RKO (cell line): Measurements from ENCODE around the gene THADA.

ENCODE experiments used
- DNase-seq: peaks from one replicate; pipeline ENCODE4 v3.0.0-alpha.2; 2016; ENCODE audit warnings: low spot score

THADA gene

GRCh38 chr2:43493954-43494353, 101.9 kb downstream of the THADA start:
- no peak for DNase-seq

DNA sequence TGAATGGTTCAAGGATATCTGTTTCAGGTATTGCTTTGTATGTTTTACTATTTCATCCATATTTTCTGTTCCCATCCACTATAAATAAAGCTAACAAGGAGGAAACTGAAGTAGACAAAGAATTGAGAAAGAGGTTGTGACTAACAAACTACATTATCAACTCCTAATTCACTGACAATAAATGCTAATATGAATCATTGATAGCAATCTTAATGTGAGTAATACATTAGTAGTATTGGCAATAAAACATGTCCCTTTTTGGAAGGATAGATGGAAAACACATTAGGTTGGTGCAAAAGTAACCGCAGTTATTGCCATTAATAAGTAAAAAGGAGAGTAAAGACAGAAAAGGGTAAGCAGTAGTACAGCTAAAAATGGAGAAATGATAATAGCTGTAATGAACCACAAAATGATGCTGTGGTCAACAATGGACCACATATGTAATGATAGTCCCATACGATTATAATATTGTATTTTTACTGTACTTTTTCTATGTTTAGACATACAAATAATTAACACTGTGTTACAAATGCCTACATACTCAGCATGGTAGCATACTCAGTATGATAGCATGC, 104.7 kb downstream of the THADA start:
- no peak for DNase-seq

- no peak for DNase-seq
These were observed 105.5 kb downstream of the THADA start for GRCh38 chr2:43490252-43490786.

- DNase-seq = no peak
These were observed 107.1 kb downstream of the THADA start for GRCh38 chr2:43488737-43489136.

GRCh38 chr2:43486603-43487002, 109.2 kb downstream of the THADA start:
- DNase-seq = no peak

DNA sequence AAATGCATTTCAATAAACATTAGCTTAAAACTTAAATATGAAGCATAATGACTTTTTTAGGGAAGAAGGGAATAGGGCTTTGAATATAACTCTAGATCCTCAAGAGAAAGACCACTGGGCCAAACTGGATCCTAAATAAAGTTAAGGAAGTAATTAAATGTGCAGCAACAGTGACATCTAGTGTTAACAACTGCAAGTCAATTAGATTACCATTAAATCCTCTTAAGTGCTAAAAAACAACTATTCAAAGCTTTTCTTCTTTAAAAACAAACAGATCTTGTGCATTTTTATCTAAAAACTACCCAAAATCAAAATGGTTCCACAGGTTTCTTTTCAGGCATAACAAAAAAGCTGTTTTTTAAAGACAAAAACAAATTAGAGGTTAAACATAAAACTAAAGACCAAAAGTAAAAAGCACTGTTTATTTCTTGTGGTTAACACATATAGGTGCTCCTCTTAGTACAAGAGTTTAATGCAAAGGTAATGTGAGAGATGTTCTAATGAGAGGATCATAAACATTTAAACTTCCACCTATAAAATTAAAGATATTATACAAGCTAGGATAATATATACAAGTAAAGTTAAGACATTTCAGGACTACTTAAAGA, 111.4 kb downstream of the THADA start:
- DNase-seq = peak; percentile 84

DNA sequence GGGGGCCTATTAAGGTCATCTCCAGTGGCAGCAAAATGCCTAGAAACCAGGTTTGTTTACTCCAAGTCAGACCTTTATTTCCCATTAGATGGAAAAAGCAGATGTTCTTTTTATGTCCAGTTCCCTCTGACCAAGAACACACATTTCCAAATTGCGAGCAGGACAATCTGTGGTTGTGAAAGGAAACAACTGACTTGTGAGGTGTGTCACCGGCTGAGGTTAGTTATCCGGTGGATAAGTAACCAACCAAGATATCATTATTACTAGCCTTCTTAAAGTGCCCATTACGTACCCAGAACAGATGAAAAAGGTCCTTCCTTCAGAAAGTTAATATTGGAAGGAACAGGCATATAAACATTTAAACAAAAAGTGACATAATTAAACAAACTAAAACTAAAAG, 112.9 kb downstream of the THADA start:
- DNase-seq = no peak

- DNase-seq = no peak
These were observed 113.8 kb downstream of the THADA start for GRCh38 chr2:43481927-43482542.

DNA sequence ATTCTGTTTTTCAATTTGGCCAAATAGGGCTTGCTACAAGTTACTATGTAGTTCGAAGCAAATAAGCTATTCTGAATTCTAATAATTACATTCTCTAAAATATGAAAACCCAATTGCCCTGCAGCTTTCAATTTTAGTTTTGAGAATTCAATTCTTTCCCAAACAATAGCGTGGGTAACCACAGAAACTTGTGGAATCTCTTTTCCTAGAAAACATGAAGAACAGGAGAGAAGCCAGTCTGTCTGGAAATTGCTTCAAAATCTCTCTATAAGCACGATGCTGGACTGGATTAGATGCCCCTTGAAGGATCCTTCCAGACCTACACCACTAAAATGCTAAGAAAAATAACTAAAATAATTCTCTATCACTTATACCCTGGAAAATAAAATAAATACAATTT, 115.0 kb downstream of the THADA start:
- no peak for DNase-seq

DNA sequence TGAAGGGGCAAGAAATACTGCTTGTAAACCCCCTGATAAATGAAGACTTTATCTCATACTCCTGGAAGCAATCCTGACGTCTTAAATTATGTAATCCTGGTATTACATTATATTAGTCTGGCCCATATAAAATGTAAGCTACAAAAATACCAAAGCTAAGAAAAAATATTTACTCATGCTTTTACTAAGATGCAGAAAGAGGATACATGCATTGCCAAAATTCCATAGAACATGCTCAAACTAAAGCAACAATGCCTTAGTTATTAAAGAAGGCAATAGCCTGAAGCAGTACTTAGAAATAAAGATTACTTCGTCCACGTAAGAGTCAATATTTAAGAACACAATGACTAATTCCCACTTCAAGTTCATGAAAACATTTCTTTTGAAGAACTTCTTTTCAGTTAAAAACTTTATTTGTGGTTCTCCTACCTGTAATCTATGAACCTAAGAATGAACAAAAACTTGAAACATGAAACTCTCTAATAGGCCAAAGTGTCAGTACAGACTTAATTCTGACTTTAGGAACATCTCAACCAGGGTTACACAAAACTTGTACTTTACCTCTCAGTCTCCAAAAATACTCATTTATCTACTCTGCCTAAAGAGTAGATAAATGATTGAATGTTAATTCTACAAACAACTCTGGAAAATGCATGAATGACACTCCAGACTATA, 117.3 kb downstream of the THADA start:
- no peak for DNase-seq

DNA sequence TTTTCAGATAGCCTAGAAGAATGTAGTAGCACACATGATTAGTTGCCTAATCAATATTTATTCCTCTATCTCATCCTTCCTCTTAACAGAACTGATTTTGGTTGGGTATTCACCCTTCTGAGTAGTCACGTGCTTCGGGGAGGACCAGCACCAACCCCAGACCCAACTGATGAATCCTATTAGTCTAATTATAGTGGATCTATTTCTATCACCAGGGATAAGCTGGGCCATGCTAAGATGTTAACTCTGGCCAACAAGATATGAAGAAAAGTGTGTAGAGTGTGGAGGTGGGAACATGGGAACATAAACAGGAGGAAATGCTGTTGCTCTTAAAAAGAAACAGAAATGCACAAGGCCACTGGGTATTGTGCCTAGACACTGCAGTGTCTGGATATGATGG, 119.9 kb downstream of the THADA start:
- DNase-seq = no peak

GRCh38 chr2:43475137-43475846, 120.5 kb downstream of the THADA start:
- no peak for DNase-seq

DNA sequence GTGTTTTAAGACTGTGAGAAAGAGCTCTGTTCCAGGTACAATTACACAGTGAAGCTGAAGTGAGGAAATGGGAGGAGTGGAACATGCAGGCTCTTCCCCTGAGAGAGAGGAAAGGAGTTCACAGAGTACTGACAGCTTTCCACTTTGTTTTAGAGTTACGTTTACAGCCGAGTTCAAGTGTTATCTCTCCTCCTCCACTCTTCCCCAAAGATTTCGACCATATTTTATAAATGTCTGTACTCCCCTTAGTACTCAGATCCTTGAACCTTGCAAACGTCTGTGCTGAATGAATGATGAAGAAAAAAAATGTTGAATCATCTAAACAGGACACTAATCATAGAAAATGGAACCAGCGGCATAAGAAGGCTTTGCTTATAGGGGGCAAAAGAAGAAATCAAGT, 121.6 kb downstream of the THADA start:
- no peak for DNase-seq

DNA sequence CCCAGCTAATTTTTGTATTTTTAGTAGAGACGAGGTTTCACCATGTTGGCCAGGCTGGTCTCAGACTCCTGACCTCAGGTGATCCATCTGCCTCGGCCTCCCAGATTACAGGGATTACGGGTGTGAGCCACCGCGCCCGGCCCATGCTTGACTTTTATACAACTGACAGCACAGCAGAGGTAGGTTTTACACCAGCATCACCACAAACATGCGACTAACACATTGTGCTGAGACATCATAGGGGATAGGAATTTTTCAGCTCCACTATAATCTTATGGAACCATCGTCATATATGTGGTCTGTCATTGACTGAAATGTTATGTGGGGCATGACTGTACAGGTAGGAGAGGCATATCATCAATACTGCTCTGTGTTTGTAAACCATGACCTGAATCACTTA, 122.1 kb downstream of the THADA start:
- DNase-seq = no peak

GRCh38 chr2:43472527-43473194, 123.2 kb downstream of the THADA start:
- no peak for DNase-seq

GRCh38 chr2:43469713-43470112, 126.1 kb downstream of the THADA start:
- DNase-seq = no peak

DNA sequence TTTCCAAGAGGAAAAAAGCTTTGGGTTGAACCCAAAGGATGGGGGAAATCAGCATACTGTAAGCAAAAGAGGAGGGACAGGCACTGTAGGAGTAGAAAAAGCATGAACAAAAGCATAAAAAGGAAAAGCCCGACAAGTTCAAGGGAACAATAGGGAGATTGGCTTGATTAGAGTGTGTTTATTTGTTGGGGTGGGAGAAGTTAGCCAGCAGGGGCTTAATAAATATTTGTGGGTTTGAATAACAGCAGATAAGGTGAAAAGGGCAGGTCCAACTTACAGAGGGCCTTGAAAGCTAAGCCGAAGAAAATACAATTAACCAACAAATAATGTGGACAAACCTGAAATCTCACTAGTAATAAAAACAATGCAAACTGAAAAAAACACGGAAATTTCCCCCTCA, 126.7 kb downstream of the THADA start:
- no peak for DNase-seq

GRCh38 chr2:43467891-43468290, 127.9 kb downstream of the THADA start:
- no peak for DNase-seq

GRCh38 chr2:43465234-43465633, 130.6 kb downstream of the THADA start:
- no peak for DNase-seq

DNA sequence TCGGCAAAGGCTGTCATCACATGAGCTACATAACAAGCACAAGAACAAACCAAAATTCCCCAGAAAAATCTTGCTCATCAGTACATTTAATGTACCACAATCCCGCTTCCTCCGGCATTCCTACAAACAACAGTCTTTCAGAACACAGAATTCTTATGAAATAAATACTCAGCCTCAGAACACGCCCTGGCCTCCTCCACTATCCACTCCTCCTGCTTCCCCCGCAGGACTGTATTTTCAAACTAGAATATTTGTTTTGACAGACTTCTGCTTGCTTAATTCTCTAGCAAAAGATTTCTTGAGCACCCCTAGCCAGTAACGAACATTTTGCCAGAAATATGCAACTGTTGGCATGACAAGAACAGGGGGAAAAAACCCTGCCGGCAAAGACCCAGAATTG, 131.2 kb downstream of the THADA start:
- DNase-seq = no peak

DNA sequence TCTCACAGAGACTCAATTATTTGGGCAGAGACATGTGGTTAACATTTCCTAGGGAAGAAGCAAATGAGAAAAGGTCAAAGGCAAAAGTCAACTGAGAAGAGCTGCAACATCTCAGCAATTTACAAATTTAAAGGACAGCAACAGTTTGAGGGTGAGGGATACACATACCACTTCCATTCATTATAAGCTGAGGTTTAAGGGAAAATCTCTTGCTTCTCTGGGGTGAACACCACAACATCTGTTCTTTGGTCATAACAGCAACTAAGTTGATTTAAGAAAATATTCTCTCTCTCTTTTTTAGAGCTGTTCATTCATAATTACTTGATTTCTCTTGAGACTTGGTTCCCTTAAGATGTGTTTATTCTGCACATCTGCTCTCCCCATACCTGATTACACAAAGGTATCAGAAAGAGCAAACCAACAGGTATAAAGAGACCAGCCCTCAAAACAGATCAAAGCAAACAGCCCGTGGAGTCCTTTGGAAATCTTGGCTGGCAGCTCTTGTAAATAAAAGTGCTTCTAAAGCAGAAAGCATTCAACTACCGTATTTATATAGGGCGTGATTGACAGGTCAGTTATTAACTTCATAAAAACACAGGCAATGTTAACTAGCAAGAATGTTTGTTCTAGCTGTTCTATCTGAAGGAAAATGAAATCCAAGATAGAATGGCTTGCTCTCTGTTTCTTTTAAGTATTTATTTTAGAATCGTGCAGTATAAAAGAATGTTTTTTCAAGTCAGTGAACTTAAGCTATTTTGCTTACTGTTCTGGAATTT, 132.8 kb downstream of the THADA start:
- DNase-seq = no peak
